HCT116 (cell line): ENCODE data around the gene FRMD4A.

ENCODE experiments used
- CTCF ChIP-seq, 3 experiments: fragments of 200-600 bp in 1 of 3; sonication (generic) in 1 of 3; IDR thresholded peaks in 2 of 3; conservative IDR thresholded peaks in 1 of 3; 2 replicates each; pipeline ENCODE4 v1.5.1; 2012 to 2017; ENCODE audit warnings: low read depth in 2 of 3, low read length in 2 of 3, antibody characterized with exemption in 1 of 3, borderline replicate concordance in 1 of 3, control low read depth in 1 of 3, mild to moderate bottlenecking in 1 of 3, mixed read lengths in 1 of 3, mixed run types in 1 of 3, moderate library complexity in 1 of 3; ENCODE audit not compliant: insufficient read depth in 1 of 3
- EGR1 ChIP-seq: IDR thresholded peaks from 2 replicates; pipeline ENCODE4 v1.6.1; 2012; ENCODE audit warnings: low read depth
- EZH2 ChIP-seq: fragments of 200-600 bp; sonication (generic); IDR thresholded peaks from 2 replicates; pipeline ENCODE4 v1.6.1; 2017; ENCODE audit warnings: antibody characterized with exemption, mixed run types
- POLR2AphosphoS5 ChIP-seq: IDR thresholded peaks from 2 replicates; pipeline ENCODE4 v1.6.1; 2011; ENCODE audit warnings: mild to moderate bottlenecking, low read depth, low read length, moderate library complexity
- SIN3A ChIP-seq: IDR thresholded peaks from 2 replicates; pipeline ENCODE4 v1.6.1; 2012; ENCODE audit warnings: low read depth
- YY1 ChIP-seq: IDR thresholded peaks from 2 replicates; pipeline ENCODE4 v1.6.1; 2011; ENCODE audit warnings: low read length, low read depth, moderate library complexity, mild to moderate bottlenecking; ENCODE audit not compliant: insufficient replicate concordance; ENCODE audit errors: extremely low read depth
- TF ChIP-seq, protein P1 (sequence below): IDR thresholded peaks from 2 replicates; pipeline ENCODE4 v1.6.1; 2012; ENCODE audit warnings: low read depth

DNA sequence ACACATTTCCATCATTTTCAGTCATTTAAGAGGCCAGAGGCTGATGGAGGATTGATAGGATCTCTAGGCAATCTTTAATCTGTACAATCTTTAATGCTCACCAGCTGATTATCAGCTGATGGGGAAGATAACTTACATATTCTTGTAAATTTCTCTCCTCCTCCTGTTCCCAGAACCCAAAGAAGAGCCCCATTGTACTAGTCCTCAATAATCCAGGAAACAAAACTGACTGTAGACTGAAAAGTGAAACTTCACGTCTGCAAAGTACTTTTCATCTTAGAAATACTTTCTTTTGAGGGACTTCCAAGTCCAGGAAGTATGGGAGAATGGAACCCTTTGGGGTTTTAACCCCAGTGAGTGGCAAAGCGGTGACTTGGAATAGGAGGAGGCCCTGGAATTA, 283.3 kb downstream of the FRMD4A start:
- TF ChIP-seq SIN3A (no peak), CTCF (IDR thresholded peaks at IDR 0.05 in 2 of 3, conservative IDR thresholded peaks at IDR 0.05 in 1 of 3; ENCODE audit: borderline replicate concordance in 1 of 3, insufficient read depth in 1 of 3, low read depth in 2 of 3, low read length in 2 of 3) (no peak), YY1 (no peak), POLR2AphosphoS5 (no peak), EZH2 (no peak), EGR1 (no peak)
- TF ChIP-seq, protein P1, sequence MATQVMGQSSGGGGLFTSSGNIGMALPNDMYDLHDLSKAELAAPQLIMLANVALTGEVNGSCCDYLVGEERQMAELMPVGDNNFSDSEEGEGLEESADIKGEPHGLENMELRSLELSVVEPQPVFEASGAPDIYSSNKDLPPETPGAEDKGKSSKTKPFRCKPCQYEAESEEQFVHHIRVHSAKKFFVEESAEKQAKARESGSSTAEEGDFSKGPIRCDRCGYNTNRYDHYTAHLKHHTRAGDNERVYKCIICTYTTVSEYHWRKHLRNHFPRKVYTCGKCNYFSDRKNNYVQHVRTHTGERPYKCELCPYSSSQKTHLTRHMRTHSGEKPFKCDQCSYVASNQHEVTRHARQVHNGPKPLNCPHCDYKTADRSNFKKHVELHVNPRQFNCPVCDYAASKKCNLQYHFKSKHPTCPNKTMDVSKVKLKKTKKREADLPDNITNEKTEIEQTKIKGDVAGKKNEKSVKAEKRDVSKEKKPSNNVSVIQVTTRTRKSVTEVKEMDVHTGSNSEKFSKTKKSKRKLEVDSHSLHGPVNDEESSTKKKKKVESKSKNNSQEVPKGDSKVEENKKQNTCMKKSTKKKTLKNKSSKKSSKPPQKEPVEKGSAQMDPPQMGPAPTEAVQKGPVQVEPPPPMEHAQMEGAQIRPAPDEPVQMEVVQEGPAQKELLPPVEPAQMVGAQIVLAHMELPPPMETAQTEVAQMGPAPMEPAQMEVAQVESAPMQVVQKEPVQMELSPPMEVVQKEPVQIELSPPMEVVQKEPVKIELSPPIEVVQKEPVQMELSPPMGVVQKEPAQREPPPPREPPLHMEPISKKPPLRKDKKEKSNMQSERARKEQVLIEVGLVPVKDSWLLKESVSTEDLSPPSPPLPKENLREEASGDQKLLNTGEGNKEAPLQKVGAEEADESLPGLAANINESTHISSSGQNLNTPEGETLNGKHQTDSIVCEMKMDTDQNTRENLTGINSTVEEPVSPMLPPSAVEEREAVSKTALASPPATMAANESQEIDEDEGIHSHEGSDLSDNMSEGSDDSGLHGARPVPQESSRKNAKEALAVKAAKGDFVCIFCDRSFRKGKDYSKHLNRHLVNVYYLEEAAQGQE = no peak
